ENCODE measurements around the gene HCRTR1. TPM values are rescaled to one million over a fixed set of nuclear protein-coding genes. Genes with fewer than 3 reads are reported as not detected.

HCRTR1 gene
- total and polyA plus RNA-seq, 2 of the 8 experiments (the other 6 are each of a cell fraction or from before 2014, with no cell fraction given), result 0.35 to 0.39 TPM

GRCh38 chr1:31574749-31575368 is 42.6 kb upstream of the HCRTR1 start (continued):
- TF ChIP-seq RNF2 (IDR thresholded peaks at IDR 0.05; ENCODE audit: borderline replicate concordance, low read depth, low read length, missing control alignments, poor library complexity, severe bottlenecking) (no peak), CHD7 (IDR thresholded peaks at IDR 0.05; ENCODE audit: insufficient replicate concordance, low read length) (no peak), BCL11A (IDR thresholded peaks at IDR 0.05; ENCODE audit: low read depth in 2 of 2, low read length in 2 of 2) (no peak), NANOG (IDR thresholded peaks at IDR 0.05; ENCODE audit: insufficient read depth, low read depth, low read length, poor library complexity, severe bottlenecking) (no peak), SP4 (IDR thresholded peaks at IDR 0.05; ENCODE audit: low read length) (no peak), KDM4A (IDR thresholded peaks at IDR 0.05; ENCODE audit: low read depth, low read length, severe bottlenecking) (no peak), SIX5 (IDR thresholded peaks at IDR 0.05; ENCODE audit: low read depth, low read length) (no peak), POLR2AphosphoS5 (IDR thresholded peaks at IDR 0.05; ENCODE audit: low read depth, low read length) (no peak)
